Nephron (organoid): ENCODE data around the gene RAB3D.
A peak's percentile ranks its signal among the peaks of the same experiment; 100 is the strongest.

Experiments
- H3K27ac Mint-ChIP-seq, 3 experiments: 2 replicates each; pipeline ENCODE4 v1.8.0; 2020; ENCODE audit warnings: mixed read lengths in 3 of 3, mild to moderate bottlenecking in 2 of 3, moderate library complexity in 1 of 3
- H3K27me3 Mint-ChIP-seq: 2 replicates; pipeline ENCODE4 v1.8.0; 2021; ENCODE audit warnings: low read depth, mild to moderate bottlenecking, moderate library complexity, mixed read lengths
- H3K36me3 Mint-ChIP-seq: 2 replicates; pipeline ENCODE4 v1.8.0; 2020; ENCODE audit warnings: low read depth, mixed read lengths
- H3K4me1 Mint-ChIP-seq: 2 replicates; pipeline ENCODE4 v1.8.0; 2020; ENCODE audit warnings: mixed read lengths
- H3K4me3 Mint-ChIP-seq, 3 experiments: 2 replicates each; pipeline ENCODE4 v1.8.0; 2020; ENCODE audit warnings: mild to moderate bottlenecking in 3 of 3, mixed read lengths in 3 of 3, moderate library complexity in 2 of 3
- H3K9me3 Mint-ChIP-seq: 2 replicates; pipeline ENCODE4 v1.8.0; 2020; ENCODE audit warnings: mixed read lengths
- CTCF ChIP-seq, 3 experiments: fragments of 200-600 bp; sonication (generic); IDR thresholded peaks; one replicate each; pipeline ENCODE4 v1.5.0; 2021; ENCODE audit warnings: antibody characterized with exemption in 3 of 3; ENCODE audit not compliant: unreplicated experiment in 3 of 3

RAB3D gene

GRCh38 chr19:11361771-11362731 is 22.6 kb upstream of the RAB3D start:
- Mint-ChIP-seq H3K9me3 (no peaks in the 10 kb centered on the region), H3K4me3 (peak overlapping the region in 2 of 3 experiments; percentile 14 to 63), H3K4me1 (no peaks in the 10 kb centered on the region), H3K36me3 (peaks cover 10% of the 10 kb centered on the region), H3K27ac (no peak overlapping the region), H3K27me3 (peaks cover 26% of the 10 kb centered on the region)
- no peak for TF ChIP-seq CTCF (IDR thresholded peaks at IDR 0.05; ENCODE audit: unreplicated experiment in 3 of 3)

GRCh38 chr19:11361037-11361770 is 21.7 kb upstream of the RAB3D start:
- Mint-ChIP-seq H3K4me3 (peak overlapping the region in 1 of 3 experiments; percentile 63), H3K27me3 (peaks cover 30% of the 10 kb centered on the region), H3K4me1 (peaks cover 5% of the 10 kb centered on the region), H3K36me3 (peaks cover 10% of the 10 kb centered on the region), H3K27ac (no peak overlapping the region), H3K9me3 (no peaks in the 10 kb centered on the region)
- TF ChIP-seq CTCF (IDR thresholded peaks at IDR 0.05; ENCODE audit: unreplicated experiment in 3 of 3): no peak

DNA sequence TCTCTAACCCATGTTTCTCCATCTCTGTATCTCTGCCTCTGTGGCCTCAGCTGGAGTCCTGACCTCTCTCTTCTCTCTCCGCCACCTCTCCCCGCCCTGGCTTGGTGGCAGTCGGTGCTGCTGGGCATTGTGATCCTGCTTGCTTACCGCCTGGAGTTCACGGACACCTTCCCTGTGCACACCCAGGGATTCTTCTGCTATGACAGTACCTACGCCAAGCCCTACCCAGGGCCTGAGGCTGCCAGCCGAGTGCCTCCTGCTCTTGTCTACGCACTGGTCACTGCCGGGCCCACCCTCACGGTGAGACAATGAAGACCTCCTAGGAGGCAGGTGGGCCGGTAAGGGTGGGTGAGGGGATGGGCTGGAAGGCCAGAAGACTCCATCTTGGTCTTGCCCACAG is 20.0 kb upstream of the RAB3D start:
- Mint-ChIP-seq H3K4me3 (peak overlapping the region in 2 of 3 experiments; percentile 6 to 76), H3K27me3 (peaks cover 36% of the 10 kb centered on the region), H3K36me3 (peaks cover 7% of the 10 kb centered on the region), H3K27ac (no peak overlapping the region), H3K9me3 (no peaks in the 10 kb centered on the region), H3K4me1 (peaks cover 12% of the 10 kb centered on the region)
- no peak for TF ChIP-seq CTCF (IDR thresholded peaks at IDR 0.05; ENCODE audit: unreplicated experiment in 3 of 3)

DNA sequence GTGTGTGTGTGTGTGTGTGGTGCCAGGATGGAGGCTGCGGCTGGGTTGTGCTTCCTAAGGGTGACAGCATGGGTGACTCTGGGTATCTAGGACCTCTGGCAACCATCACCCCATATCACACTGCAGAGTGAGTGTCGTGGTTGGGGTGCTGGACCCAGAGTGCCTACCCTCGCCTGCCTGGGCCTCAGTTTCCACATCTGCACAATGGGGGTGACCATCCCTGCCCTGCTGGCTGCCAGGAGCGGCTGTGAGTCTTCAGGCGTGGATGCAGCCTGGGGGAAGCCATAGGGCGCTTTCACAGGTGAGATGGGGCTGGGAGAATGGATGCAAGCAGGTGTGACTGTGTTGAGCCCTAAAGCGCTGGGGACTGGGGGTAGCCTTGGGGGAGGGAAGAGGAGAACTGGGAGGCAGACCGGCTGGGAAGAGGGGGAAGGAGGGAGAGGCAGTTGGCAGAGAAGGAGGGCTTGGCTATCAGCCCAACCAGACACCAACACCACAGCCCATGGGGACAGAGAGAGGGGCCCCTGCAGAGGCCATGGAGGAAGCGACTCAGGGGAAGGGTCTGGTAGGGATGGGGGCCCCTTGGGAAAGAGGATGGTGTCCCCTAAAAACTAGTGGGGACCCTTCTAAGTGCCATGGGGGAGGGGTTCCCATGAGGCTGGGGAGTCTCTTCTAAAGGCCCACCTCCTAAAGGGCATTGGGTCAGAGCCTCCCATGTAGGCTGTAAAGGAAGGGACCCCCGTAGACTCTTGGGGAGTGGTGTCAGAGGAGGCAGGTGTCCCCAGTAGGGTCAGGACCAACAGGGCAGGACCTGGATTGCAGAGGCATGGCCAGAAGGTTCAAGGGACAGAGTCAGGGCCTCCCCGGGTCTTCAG is 17.5 kb upstream of the RAB3D start:
- H3K4me3 Mint-ChIP-seq: peak overlapping the region; percentile 86 to 93 (median 92)
- peaks cover 5% of the 10 kb centered on the region for H3K36me3 Mint-ChIP-seq
- H3K27ac Mint-ChIP-seq: no peak overlapping the region
- no peak for TF ChIP-seq CTCF (IDR thresholded peaks at IDR 0.05; ENCODE audit: unreplicated experiment in 3 of 3)
- peaks cover 12% of the 10 kb centered on the region for H3K4me1 Mint-ChIP-seq
- H3K27me3 Mint-ChIP-seq: peaks cover 36% of the 10 kb centered on the region
- H3K9me3 Mint-ChIP-seq: no peaks in the 10 kb centered on the region

DNA sequence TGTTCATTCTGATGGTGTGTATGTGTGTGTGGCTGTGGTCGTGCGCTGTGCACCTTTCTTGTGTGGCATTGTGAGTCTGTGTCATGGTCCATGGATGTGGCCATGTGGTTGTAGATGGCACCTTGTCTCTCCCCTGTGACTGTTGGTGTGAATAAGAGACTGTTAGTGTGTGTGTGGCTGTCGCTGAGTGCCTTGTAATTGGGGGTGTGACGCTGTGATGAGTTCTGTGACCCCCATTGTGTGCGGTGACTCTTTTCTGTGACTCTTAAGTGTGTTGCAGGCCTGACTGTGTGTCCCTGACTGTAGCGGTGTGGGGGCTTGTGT is 16.6 kb upstream of the RAB3D start:
- H3K4me1 Mint-ChIP-seq: peaks cover 12% of the 10 kb centered on the region
- no peaks in the 10 kb centered on the region for H3K36me3 Mint-ChIP-seq
- no peaks in the 10 kb centered on the region for H3K9me3 Mint-ChIP-seq
- no peak for TF ChIP-seq CTCF (IDR thresholded peaks at IDR 0.05; ENCODE audit: unreplicated experiment in 3 of 3)
- H3K4me3 Mint-ChIP-seq: peak overlapping the region; percentile 86 to 93 (median 92)
- H3K27me3 Mint-ChIP-seq: peaks cover 31% of the 10 kb centered on the region
- peak overlapping the region in 2 of 3 experiments; percentile 1 to 12 for H3K27ac Mint-ChIP-seq
